ENCODE results near the gene EFCAB11. TPM values are rescaled to one million over a fixed set of nuclear protein-coding genes. Genes with fewer than 3 reads are reported as not detected.

EFCAB11 gene
- total and polyA plus RNA-seq, 2 donors (not counting 3 experiments of a cell fraction or from before 2014, with no cell fraction given): 2.8 to 6.3 TPM

DNA sequence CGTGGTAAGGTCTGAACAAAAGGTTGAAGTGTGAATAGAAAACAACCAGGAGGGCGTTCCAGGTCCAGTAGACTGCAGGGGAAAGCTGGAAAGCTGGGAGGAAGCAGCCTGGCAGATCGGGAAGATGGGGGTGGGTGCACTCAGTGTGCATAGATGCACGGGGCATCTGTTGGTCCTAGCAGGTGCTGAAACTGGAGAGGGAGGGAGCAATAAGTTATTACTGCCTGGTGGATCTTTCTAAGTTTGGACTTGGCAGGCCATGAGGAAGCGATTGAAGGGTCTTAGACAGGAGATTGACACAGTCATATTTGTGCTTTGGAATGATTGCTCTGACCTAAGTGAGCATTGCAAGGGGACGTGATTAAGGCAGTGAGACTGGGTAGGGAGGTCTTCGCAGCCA, 194.4 kb downstream of the EFCAB11 start:
- DNase-seq (ENCODE audit: low read depth, low spot score) (no peak), FAIRE-seq (no peak)
- H4K20me1 ChIP-seq (replicated peaks; ENCODE audit: control insufficient read depth, extremely low read depth, insufficient read depth, low read length): no peaks in the 10 kb centered on the region
- no TSS peak for BruUV-seq (replicated peaks)
- no peaks in the 10 kb centered on the region for H3K27me3 ChIP-seq (ENCODE audit: control insufficient read depth in 2 of 2, insufficient read depth in 2 of 2, low read length in 2 of 2)
- no peaks in the 10 kb centered on the region for H3K9me3 ChIP-seq (replicated peaks; ENCODE audit: control insufficient read depth, insufficient read depth, low read length)
- no peaks in the 10 kb centered on the region for H3K79me2 ChIP-seq (ENCODE audit: control insufficient read depth, insufficient read depth, low read length)
- H2AFZ ChIP-seq (ENCODE audit: low read depth, low read length): no peak overlapping the region
- no peaks in the 10 kb centered on the region for H3K4me1 ChIP-seq (ENCODE audit: control insufficient read depth, extremely low read depth, insufficient read depth, low read length)
- H3K4me3 ChIP-seq (replicated peaks in 1 of 3; ENCODE audit: insufficient read depth in 1 of 3, low read depth in 1 of 3, low read length in 3 of 3): no peak overlapping the region
- ChIA-PET CTCF (interaction anchor here (1.6 kb wide), 1 partner anchor 140 kb away, joined by 4 read pairs; no protein-coding TSS in a partner anchor), POLR2A (no interaction called here)
- H3K9ac ChIP-seq (replicated peaks; ENCODE audit: extremely low read depth, insufficient read depth, low read length): no peak overlapping the region
- H3K36me3 ChIP-seq (ENCODE audit: control insufficient read depth in 2 of 2, extremely low read depth in 1 of 2, insufficient read depth in 2 of 2, low read length in 2 of 2): no peaks in the 10 kb centered on the region
- no peak overlapping the region for H3K27ac ChIP-seq (ENCODE audit: insufficient read depth, low read depth, low read length)
- H3K4me2 ChIP-seq (ENCODE audit: insufficient read depth, low read length): no peak overlapping the region
- TF ChIP-seq POLR2A (IDR thresholded peaks at IDR 0.05; ENCODE audit: low read depth, low read length) (no peak), EZH2 (IDR thresholded peaks at IDR 0.05; ENCODE audit: borderline replicate concordance, low read depth, low read length, severe bottlenecking) (no peak), JUN (IDR thresholded peaks at IDR 0.05; ENCODE audit: borderline replicate concordance, insufficient read depth, insufficient read length, low read depth) (no peak), MYC (IDR thresholded peaks at IDR 0.05; ENCODE audit: low read depth, low read length) (no peak), GATA2 (IDR thresholded peaks at IDR 0.05; ENCODE audit: insufficient read depth, insufficient read length, low read depth, low read length) (no peak), FOS (IDR thresholded peaks at IDR 0.05; ENCODE audit: borderline replicate concordance, insufficient read depth, low read length) (no peak), POLR2AphosphoS5 (IDR thresholded peaks at IDR 0.05; ENCODE audit: insufficient read depth, low read depth, low read length) (no peak)
- TF ChIP-seq, protein P1, sequence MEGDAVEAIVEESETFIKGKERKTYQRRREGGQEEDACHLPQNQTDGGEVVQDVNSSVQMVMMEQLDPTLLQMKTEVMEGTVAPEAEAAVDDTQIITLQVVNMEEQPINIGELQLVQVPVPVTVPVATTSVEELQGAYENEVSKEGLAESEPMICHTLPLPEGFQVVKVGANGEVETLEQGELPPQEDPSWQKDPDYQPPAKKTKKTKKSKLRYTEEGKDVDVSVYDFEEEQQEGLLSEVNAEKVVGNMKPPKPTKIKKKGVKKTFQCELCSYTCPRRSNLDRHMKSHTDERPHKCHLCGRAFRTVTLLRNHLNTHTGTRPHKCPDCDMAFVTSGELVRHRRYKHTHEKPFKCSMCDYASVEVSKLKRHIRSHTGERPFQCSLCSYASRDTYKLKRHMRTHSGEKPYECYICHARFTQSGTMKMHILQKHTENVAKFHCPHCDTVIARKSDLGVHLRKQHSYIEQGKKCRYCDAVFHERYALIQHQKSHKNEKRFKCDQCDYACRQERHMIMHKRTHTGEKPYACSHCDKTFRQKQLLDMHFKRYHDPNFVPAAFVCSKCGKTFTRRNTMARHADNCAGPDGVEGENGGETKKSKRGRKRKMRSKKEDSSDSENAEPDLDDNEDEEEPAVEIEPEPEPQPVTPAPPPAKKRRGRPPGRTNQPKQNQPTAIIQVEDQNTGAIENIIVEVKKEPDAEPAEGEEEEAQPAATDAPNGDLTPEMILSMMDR (IDR thresholded peaks at IDR 0.05; ENCODE audit: extremely low read depth in 1 of 2, insufficient read depth in 1 of 2, low read depth in 1 of 2, low read length in 2 of 2): no peak
- TF ChIP-seq, protein P2, sequence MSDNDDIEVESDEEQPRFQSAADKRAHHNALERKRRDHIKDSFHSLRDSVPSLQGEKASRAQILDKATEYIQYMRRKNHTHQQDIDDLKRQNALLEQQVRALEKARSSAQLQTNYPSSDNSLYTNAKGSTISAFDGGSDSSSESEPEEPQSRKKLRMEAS (IDR thresholded peaks at IDR 0.05; ENCODE audit: insufficient read depth, insufficient read length): no peak
- no peaks in the 10 kb centered on the region for H3K9me1 ChIP-seq (replicated peaks; ENCODE audit: control insufficient read depth, extremely low read depth, insufficient read depth, low read length)
- dilution Hi-C loops (cut with MboI; ENCODE audit: extremely low pct_ligation_motif_present, low sequenced_read_pairs): no loop called here
- intact Hi-C loops (cut with micrococcal nuclease): no loop called here

All from endothelial cell of umbilical vein (primary cell).